ENCODE results near the gene RYR1.
"Not testable (repeated sequence)": the region's sequence is repeated elsewhere in the genome, so short reads cannot be mapped to it uniquely, and the experiment has no call there.

The RYR1 gene

GRCh38 chr19:38405276-38405675, 28.2 kb upstream of the RYR1 start:
- H4K20me1 ChIP-seq (ENCODE audit: insufficient read depth, low read length) = no peaks in the 10 kb centered on the region
- H3K36me3 ChIP-seq (replicated peaks; ENCODE audit: low read depth, low read length) = peaks cover 39% of the 10 kb centered on the region
- peaks cover 7% of the 10 kb centered on the region; the same call in 1 of the 2 replicates for H3K4me1 ChIP-seq (ENCODE audit: low read length)
- no peak overlapping the region for H3K9ac ChIP-seq (ENCODE audit: low read length)
- H3K27me3 ChIP-seq (ENCODE audit: low read depth, low read length) = no peaks in the 10 kb centered on the region
- no peak overlapping the region for H3K4me3 ChIP-seq (ENCODE audit: low read length)
- H3K79me2 ChIP-seq (ENCODE audit: low read length) = peaks cover 5% of the 10 kb centered on the region; the same call in 1 of the 2 replicates
- H3K4me2 ChIP-seq (ENCODE audit: low read length) = no peak overlapping the region
- TF ChIP-seq, protein P1, sequence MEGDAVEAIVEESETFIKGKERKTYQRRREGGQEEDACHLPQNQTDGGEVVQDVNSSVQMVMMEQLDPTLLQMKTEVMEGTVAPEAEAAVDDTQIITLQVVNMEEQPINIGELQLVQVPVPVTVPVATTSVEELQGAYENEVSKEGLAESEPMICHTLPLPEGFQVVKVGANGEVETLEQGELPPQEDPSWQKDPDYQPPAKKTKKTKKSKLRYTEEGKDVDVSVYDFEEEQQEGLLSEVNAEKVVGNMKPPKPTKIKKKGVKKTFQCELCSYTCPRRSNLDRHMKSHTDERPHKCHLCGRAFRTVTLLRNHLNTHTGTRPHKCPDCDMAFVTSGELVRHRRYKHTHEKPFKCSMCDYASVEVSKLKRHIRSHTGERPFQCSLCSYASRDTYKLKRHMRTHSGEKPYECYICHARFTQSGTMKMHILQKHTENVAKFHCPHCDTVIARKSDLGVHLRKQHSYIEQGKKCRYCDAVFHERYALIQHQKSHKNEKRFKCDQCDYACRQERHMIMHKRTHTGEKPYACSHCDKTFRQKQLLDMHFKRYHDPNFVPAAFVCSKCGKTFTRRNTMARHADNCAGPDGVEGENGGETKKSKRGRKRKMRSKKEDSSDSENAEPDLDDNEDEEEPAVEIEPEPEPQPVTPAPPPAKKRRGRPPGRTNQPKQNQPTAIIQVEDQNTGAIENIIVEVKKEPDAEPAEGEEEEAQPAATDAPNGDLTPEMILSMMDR (IDR thresholded peaks at IDR 0.05; ENCODE audit: low read depth, low read length) = no peak
- TF ChIP-seq EZH2phosphoT487 (IDR thresholded peaks at IDR 0.05; ENCODE audit: low read depth) = no peak
- H3K9me3 ChIP-seq (ENCODE audit: insufficient read depth, low read length) = no peaks in the 10 kb centered on the region
- no peak overlapping the region for H2AFZ ChIP-seq (ENCODE audit: low read depth, low read length)
- H3K27ac ChIP-seq (ENCODE audit: low read length) = no peak overlapping the region

GRCh38 chr19:38409631-38410133, 23.8 kb upstream of the RYR1 start:
- no peak overlapping the region for H2AFZ ChIP-seq (ENCODE audit: low read depth, low read length)
- H3K4me2 ChIP-seq (ENCODE audit: low read length) = no peak overlapping the region
- no peak overlapping the region for H3K4me3 ChIP-seq (ENCODE audit: low read length)
- TF ChIP-seq EZH2phosphoT487 (IDR thresholded peaks at IDR 0.05; ENCODE audit: low read depth) = no peak
- TF ChIP-seq, protein P1 (IDR thresholded peaks at IDR 0.05; ENCODE audit: low read depth, low read length) = no peak
- H3K9ac ChIP-seq (ENCODE audit: low read length) = no peak overlapping the region
- H4K20me1 ChIP-seq (ENCODE audit: insufficient read depth, low read length) = no peaks in the 10 kb centered on the region
- H3K4me1 ChIP-seq (ENCODE audit: low read length) = no peaks in the 10 kb centered on the region
- H3K36me3 ChIP-seq (replicated peaks; ENCODE audit: low read depth, low read length) = peaks cover 71% of the 10 kb centered on the region
- H3K27ac ChIP-seq (ENCODE audit: low read length) = no peak overlapping the region
- no peaks in the 10 kb centered on the region for H3K27me3 ChIP-seq (ENCODE audit: low read depth, low read length)
- no peaks in the 10 kb centered on the region for H3K79me2 ChIP-seq (ENCODE audit: low read length)
- no peaks in the 10 kb centered on the region for H3K9me3 ChIP-seq (ENCODE audit: insufficient read depth, low read length)

DNA sequence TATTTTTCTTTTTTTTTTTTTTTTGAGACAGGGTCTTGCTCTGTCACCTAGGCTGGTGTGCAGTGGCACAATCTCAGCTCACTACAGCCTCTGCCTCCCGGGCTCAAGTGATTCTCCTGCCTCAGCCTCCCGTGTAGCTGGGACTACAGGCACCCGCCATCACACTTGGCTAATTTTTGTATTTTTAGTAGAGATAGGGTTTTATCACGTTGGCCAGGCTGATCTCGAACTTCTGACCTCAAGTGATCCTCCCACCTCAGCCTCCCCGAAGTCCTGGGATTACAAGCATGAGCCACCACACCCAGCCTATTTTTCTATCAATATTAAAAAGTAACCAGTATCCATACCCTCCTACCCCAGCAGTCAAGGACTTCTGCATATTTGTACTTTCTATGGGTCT, 23.1 kb upstream of the RYR1 start:
- H3K9me3 ChIP-seq (ENCODE audit: insufficient read depth, low read length); H3K4me3 ChIP-seq (ENCODE audit: low read length); H3K79me2 ChIP-seq (ENCODE audit: low read length); H3K4me1 ChIP-seq (ENCODE audit: low read length); H3K4me2 ChIP-seq (ENCODE audit: low read length); H3K9ac ChIP-seq (ENCODE audit: low read length); H3K27me3 ChIP-seq (ENCODE audit: low read depth, low read length); H4K20me1 ChIP-seq (ENCODE audit: insufficient read depth, low read length); H3K27ac ChIP-seq (ENCODE audit: low read length); H2AFZ ChIP-seq (ENCODE audit: low read depth, low read length): not testable (repeated sequence)
- H3K36me3 ChIP-seq (replicated peaks; ENCODE audit: low read depth, low read length) = peaks cover 66% of the 10 kb centered on the region

DNA sequence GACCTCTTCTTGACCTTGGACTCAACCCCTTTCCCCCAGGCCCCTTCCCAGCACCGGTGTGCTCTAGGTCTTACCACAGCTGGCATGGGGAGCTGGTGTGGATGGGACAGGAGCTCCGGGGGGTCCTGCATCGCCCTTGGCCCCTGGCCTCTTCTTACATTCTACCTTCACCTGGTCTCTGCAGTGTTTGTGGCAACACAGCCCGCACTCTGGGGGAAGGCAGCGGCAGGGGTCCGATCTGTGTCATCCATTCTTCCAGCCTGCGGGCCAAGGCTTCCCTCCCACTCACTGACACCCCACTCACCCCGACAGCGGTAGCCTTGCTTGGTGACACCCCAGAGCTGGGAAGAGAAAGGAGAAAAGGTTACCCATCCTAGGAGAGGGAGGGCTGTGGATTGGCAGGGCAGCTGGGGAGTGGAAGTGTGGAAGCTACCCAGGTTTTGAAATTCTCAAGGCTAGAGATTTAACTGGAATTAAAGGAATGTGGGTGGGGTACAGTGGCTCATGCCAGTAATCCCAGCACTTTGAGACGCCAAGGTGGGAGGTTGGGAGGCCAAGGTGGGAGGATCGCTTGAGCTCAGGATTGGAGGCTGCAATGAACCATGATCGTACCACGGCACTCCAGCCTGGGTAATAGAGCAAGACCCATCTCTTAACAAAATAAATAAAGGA, 22.3 kb upstream of the RYR1 start:
- Histone ChIP-seq H3K4me1 (ENCODE audit: low read length) (no peaks in the 10 kb centered on the region), H3K79me2 (ENCODE audit: low read length) (no peaks in the 10 kb centered on the region), H3K36me3 (replicated peaks; ENCODE audit: low read depth, low read length) (peaks cover 64% of the 10 kb centered on the region), H3K4me2 (ENCODE audit: low read length) (no peak overlapping the region), H2AFZ (ENCODE audit: low read depth, low read length) (no peak overlapping the region), H3K27me3 (ENCODE audit: low read depth, low read length) (no peaks in the 10 kb centered on the region), H3K9ac (ENCODE audit: low read length) (no peak overlapping the region), H3K4me3 (ENCODE audit: low read length) (no peak overlapping the region), H3K9me3 (ENCODE audit: insufficient read depth, low read length) (no peaks in the 10 kb centered on the region), H3K27ac (ENCODE audit: low read length) (no peak overlapping the region), H4K20me1 (ENCODE audit: insufficient read depth, low read length) (no peaks in the 10 kb centered on the region)
- TF ChIP-seq, protein P1 (IDR thresholded peaks at IDR 0.05; ENCODE audit: low read depth, low read length) = no peak
- no peak for TF ChIP-seq EZH2phosphoT487 (IDR thresholded peaks at IDR 0.05; ENCODE audit: low read depth)

GRCh38 chr19:38411898-38412297, 21.6 kb upstream of the RYR1 start:
- H2AFZ ChIP-seq (ENCODE audit: low read depth, low read length); H3K27ac ChIP-seq (ENCODE audit: low read length); H4K20me1 ChIP-seq (ENCODE audit: insufficient read depth, low read length); H3K4me3 ChIP-seq (ENCODE audit: low read length); H3K9ac ChIP-seq (ENCODE audit: low read length); H3K4me1 ChIP-seq (ENCODE audit: low read length); H3K79me2 ChIP-seq (ENCODE audit: low read length); H3K4me2 ChIP-seq (ENCODE audit: low read length); H3K27me3 ChIP-seq (ENCODE audit: low read depth, low read length); H3K9me3 ChIP-seq (ENCODE audit: insufficient read depth, low read length): not testable (repeated sequence)
- H3K36me3 ChIP-seq (replicated peaks; ENCODE audit: low read depth, low read length) = peaks cover 65% of the 10 kb centered on the region

All from OCI-LY3 (cell line).